Activated CD4-positive, alpha-beta T cell treated with anti-CD3 and anti-CD28 coated beads, Interleukin-2, amount 10 ng/mL, durations not matched to agents 7 days and 5 days (primary cell): Measurements from ENCODE around the gene STT3B. TPM values are rescaled to one million over a fixed set of nuclear protein-coding genes. Genes with fewer than 3 reads are reported as not detected.

Experiments
- CTCF ChIA-PET: fragments of 350-600 bp; sonication (Branson Sonifier 250); formaldehyde crosslinking; loops from one replicate; lab custom pipeline; 2021; ENCODE audit warnings: antibody characterized with exemption; lab: Charles Lee
- POLR2A ChIA-PET: fragments of 350-600 bp; sonication (Branson Sonifier 250); formaldehyde crosslinking; loops from one replicate; lab custom pipeline; 2021; ENCODE audit warnings: antibody characterized with exemption; lab: Charles Lee
- DNase-seq: peaks from one replicate; pipeline ENCODE4 v3.0.0-alpha.2; 2020
- H3K27ac Mint-ChIP-seq: one replicate; pipeline ENCODE4 v1.8.0; 2021; ENCODE audit warnings: mild to moderate bottlenecking, moderate library complexity, mixed read lengths
- H3K27me3 Mint-ChIP-seq: one replicate; pipeline ENCODE4 v1.8.0; 2021; ENCODE audit warnings: mixed read lengths
- H3K36me3 Mint-ChIP-seq: one replicate; pipeline ENCODE4 v1.8.0; 2021; ENCODE audit warnings: low read depth, mixed read lengths
- H3K4me1 Mint-ChIP-seq: one replicate; pipeline ENCODE4 v1.8.0; 2021; ENCODE audit warnings: mixed read lengths
- H3K4me3 Mint-ChIP-seq: one replicate; pipeline ENCODE4 v1.8.0; 2021; ENCODE audit warnings: mild to moderate bottlenecking, moderate library complexity, mixed read lengths
- H3K9me3 Mint-ChIP-seq: one replicate; pipeline ENCODE4 v1.8.0; 2021; ENCODE audit warnings: mixed read lengths
- total RNA-seq, 2 experiments: library from RNA; stranded (reverse); gene quantifications; one replicate each; pipeline ENCODE4 v1.2.3, GENCODE V29; 2021

Gene STT3B
- total RNA-seq, 2 experiments from 2014 or later, result 143 to 178 TPM

- peaks cover 60% of the 10 kb centered on the region for H3K36me3 Mint-ChIP-seq
- peaks cover 48% of the 10 kb centered on the region for H3K9me3 Mint-ChIP-seq
- no peaks in the 10 kb centered on the region for H3K27me3 Mint-ChIP-seq
- DNase-seq, result no peak
- CTCF ChIA-PET, result interaction anchor here (0.7 to 1.3 kb wide), 4 partner anchors 10 to 568 kb away, joined by 3 to 4 read pairs (median 3); no protein-coding TSS in a partner anchor
- POLR2A ChIA-PET, result no interaction called here
- no peak overlapping the region for H3K27ac Mint-ChIP-seq
- H3K4me3 Mint-ChIP-seq, result no peak overlapping the region
- H3K4me1 Mint-ChIP-seq, result no peaks in the 10 kb centered on the region
Observed at GRCh38 chr3:31645256-31645655, 112.5 kb downstream of the STT3B start.

- H3K27ac Mint-ChIP-seq, result no peak overlapping the region
- H3K36me3 Mint-ChIP-seq, result peaks cover 68% of the 10 kb centered on the region
- H3K4me3 Mint-ChIP-seq, result no peak overlapping the region
- ChIA-PET CTCF (no interaction called here), POLR2A (no interaction called here)
- no peak for DNase-seq
- H3K27me3 Mint-ChIP-seq, result no peaks in the 10 kb centered on the region
- H3K9me3 Mint-ChIP-seq, result peaks cover 74% of the 10 kb centered on the region
- no peaks in the 10 kb centered on the region for H3K4me1 Mint-ChIP-seq
Observed at GRCh38 chr3:31648286-31648968, 115.7 kb downstream of the STT3B start.

- ChIA-PET POLR2A (no interaction called here), CTCF (no interaction called here)
- no peak for DNase-seq
- H3K27me3 Mint-ChIP-seq, result no peaks in the 10 kb centered on the region
- H3K4me1 Mint-ChIP-seq, result no peaks in the 10 kb centered on the region
- H3K36me3 Mint-ChIP-seq, result peaks cover 49% of the 10 kb centered on the region
- H3K27ac Mint-ChIP-seq, result no peak overlapping the region
- H3K9me3 Mint-ChIP-seq, result peaks cover 85% of the 10 kb centered on the region
- H3K4me3 Mint-ChIP-seq, result no peak overlapping the region
Observed at GRCh38 chr3:31652296-31652695, 119.6 kb downstream of the STT3B start.

GRCh38 chr3:31653464-31653863, 120.7 kb downstream of the STT3B start:
- no peak overlapping the region for H3K4me3 Mint-ChIP-seq
- H3K27ac Mint-ChIP-seq, result no peak overlapping the region
- H3K4me1 Mint-ChIP-seq, result no peaks in the 10 kb centered on the region
- POLR2A ChIA-PET, result no interaction called here
- CTCF ChIA-PET, result interaction anchor here (0.5 kb wide), 1 partner anchor 248 kb away, joined by 3 read pairs; no protein-coding TSS in a partner anchor
- peaks cover 85% of the 10 kb centered on the region for H3K9me3 Mint-ChIP-seq
- DNase-seq, result no peak
- no peaks in the 10 kb centered on the region for H3K27me3 Mint-ChIP-seq
- H3K36me3 Mint-ChIP-seq, result peaks cover 42% of the 10 kb centered on the region

GRCh38 chr3:31654998-31655397, 122.3 kb downstream of the STT3B start:
- Mint-ChIP-seq H3K27ac (no peak overlapping the region), H3K27me3 (no peaks in the 10 kb centered on the region), H3K36me3 (peaks cover 27% of the 10 kb centered on the region), H3K4me3 (no peak overlapping the region), H3K4me1 (no peaks in the 10 kb centered on the region), H3K9me3 (peaks cover 73% of the 10 kb centered on the region)
- CTCF ChIA-PET, result no interaction called here
- no peak for DNase-seq
- POLR2A ChIA-PET, result no interaction called here

GRCh38 chr3:31659246-31659645, 126.5 kb downstream of the STT3B start:
- Mint-ChIP-seq H3K4me3 (no peak overlapping the region), H3K4me1 (peaks cover 3% of the 10 kb centered on the region), H3K36me3 (peaks cover 6% of the 10 kb centered on the region), H3K27me3 (no peaks in the 10 kb centered on the region), H3K27ac (no peak overlapping the region), H3K9me3 (peaks cover 39% of the 10 kb centered on the region)
- DNase-seq, result no peak
- ChIA-PET CTCF (no interaction called here), POLR2A (no interaction called here)

GRCh38 chr3:31661286-31661685, 128.6 kb downstream of the STT3B start:
- DNase-seq, result no peak
- Mint-ChIP-seq H3K4me3 (no peak overlapping the region), H3K36me3 (no peaks in the 10 kb centered on the region), H3K27me3 (no peaks in the 10 kb centered on the region), H3K27ac (no peak overlapping the region), H3K9me3 (peaks cover 26% of the 10 kb centered on the region), H3K4me1 (peaks cover 3% of the 10 kb centered on the region)
- POLR2A ChIA-PET, result no interaction called here
- CTCF ChIA-PET, result interaction anchor here (0.8 kb wide), 1 partner anchor 11 kb away, joined by 3 read pairs; no protein-coding TSS in a partner anchor

- Mint-ChIP-seq H3K36me3 (no peaks in the 10 kb centered on the region), H3K27ac (no peak overlapping the region), H3K4me1 (peaks cover 3% of the 10 kb centered on the region), H3K27me3 (no peaks in the 10 kb centered on the region), H3K9me3 (peaks cover 22% of the 10 kb centered on the region), H3K4me3 (no peak overlapping the region)
- DNase-seq, result no peak
- ChIA-PET POLR2A (no interaction called here), CTCF (interaction anchor here (0.8 kb wide), 1 partner anchor 10 kb away, joined by 3 read pairs; no protein-coding TSS in a partner anchor)
Observed at GRCh38 chr3:31661993-31662670, 129.4 kb downstream of the STT3B start.

- H3K36me3 Mint-ChIP-seq, result no peaks in the 10 kb centered on the region
- ChIA-PET POLR2A (interaction anchor here (0.6 kb wide), 1 partner anchor 22 kb away, joined by 3 read pairs; no protein-coding TSS in a partner anchor), CTCF (interaction anchor here (1.5 kb wide), 1 partner anchor 20 kb away, joined by 5 read pairs; no protein-coding TSS in a partner anchor)
- peaks cover 8% of the 10 kb centered on the region for H3K9me3 Mint-ChIP-seq
- no peak for DNase-seq
- H3K27me3 Mint-ChIP-seq, result no peaks in the 10 kb centered on the region
- peaks cover 3% of the 10 kb centered on the region for H3K4me1 Mint-ChIP-seq
- no peak overlapping the region for H3K4me3 Mint-ChIP-seq
- H3K27ac Mint-ChIP-seq, result no peak overlapping the region
Observed at GRCh38 chr3:31664031-31664430, 131.3 kb downstream of the STT3B start.

- Mint-ChIP-seq H3K36me3 (no peaks in the 10 kb centered on the region), H3K27me3 (no peaks in the 10 kb centered on the region), H3K9me3 (peaks cover 5% of the 10 kb centered on the region), H3K4me3 (no peak overlapping the region), H3K27ac (no peak overlapping the region), H3K4me1 (no peaks in the 10 kb centered on the region)
- DNase-seq, result no peak
- CTCF ChIA-PET, result no interaction called here
- POLR2A ChIA-PET, result no interaction called here
Observed at GRCh38 chr3:31667582-31667981, 134.9 kb downstream of the STT3B start.

GRCh38 chr3:31668242-31668641, 135.5 kb downstream of the STT3B start:
- Mint-ChIP-seq H3K4me1 (no peaks in the 10 kb centered on the region), H3K4me3 (no peak overlapping the region), H3K27ac (no peak overlapping the region), H3K27me3 (no peaks in the 10 kb centered on the region), H3K36me3 (no peaks in the 10 kb centered on the region), H3K9me3 (peaks cover 5% of the 10 kb centered on the region)
- ChIA-PET CTCF (no interaction called here), POLR2A (no interaction called here)
- no peak for DNase-seq

GRCh38 chr3:31670136-31670535, 137.4 kb downstream of the STT3B start:
- Mint-ChIP-seq H3K4me3 (no peak overlapping the region), H3K27me3 (no peaks in the 10 kb centered on the region)

GRCh38 chr3:31670722-31671121, 138.0 kb downstream of the STT3B start:
- no peaks in the 10 kb centered on the region for H3K36me3 Mint-ChIP-seq
- ChIA-PET POLR2A (no interaction called here), CTCF (no interaction called here)
- peaks cover 4% of the 10 kb centered on the region for H3K9me3 Mint-ChIP-seq
- no peaks in the 10 kb centered on the region for H3K27me3 Mint-ChIP-seq
- no peak overlapping the region for H3K4me3 Mint-ChIP-seq
- no peaks in the 10 kb centered on the region for H3K4me1 Mint-ChIP-seq
- no peak for DNase-seq
- H3K27ac Mint-ChIP-seq, result no peak overlapping the region

More at GRCh38 chr3:31670136-31670535, 137.4 kb downstream of the STT3B start:
- CTCF ChIA-PET, result no interaction called here
- POLR2A ChIA-PET, result no interaction called here
- H3K27ac Mint-ChIP-seq, result no peak overlapping the region
- no peaks in the 10 kb centered on the region for H3K36me3 Mint-ChIP-seq
- no peak for DNase-seq
- H3K9me3 Mint-ChIP-seq, result peaks cover 5% of the 10 kb centered on the region
- H3K4me1 Mint-ChIP-seq, result no peaks in the 10 kb centered on the region
